Measurements from ENCODE around the gene OIP5.

- no peak for TF ChIP-seq CTCF (IDR thresholded peaks at IDR 0.05; ENCODE audit: low read depth, low read length, poor library complexity, severe bottlenecking)
- no peak for TF ChIP-seq EZH2phosphoT487 (IDR thresholded peaks at IDR 0.05; ENCODE audit: borderline replicate concordance, low read length)
These were observed 45.6 kb downstream of the OIP5 start for GRCh38 chr15:41286665-41287333.
